Heart left ventricle (tissue), 13 donors: ENCODE results near the gene THAP4.

ENCODE experiments used
- POLR2A ChIP-seq, 2 donors: fragments of 450-650 bp; IDR thresholded peaks; one replicate each; pipeline ENCODE4 v1.6.1; 2017; ENCODE audit warnings: antibody characterized with exemption in 2 of 2, mild to moderate bottlenecking in 2 of 2, moderate library complexity in 2 of 2
- TF ChIP-seq, protein P1 (sequence below), 12 donors: fragments of 200-600 bp; sonication (generic) in 4 of 12; IDR thresholded peaks; one replicate each; pipeline versions ENCODE4 v1.5.0 to v1.8.0; 2018 to 2022; ENCODE audit warnings: antibody characterized with exemption in 12 of 12, mild to moderate bottlenecking in 5 of 12
- donor health status: ischemic (EF 13 %, LVEDD 7.1; RV severe dilation, severe dysfunction).
- donor health status: DM: no; HTN: yes; CAD: no.
- donor health status: DM: no; HTN: no; CAD: no.
- donor health status: ischemic (EF 25% LVEDD 6.9; RV normal size, moderate dysfunction).
- donor health status: ischemic (EF 25% LVEDD 5.7; RV mildly dilated, moderate dysfunction).
- donor health status: ischemic (EF 35%, LVEDD 5.7; RV mildly dilated, moderate dysfunction).
- donor health status: nonischemic (EF 11% LVEDD 7.7; RV severe dilation, severe dysfunction).
- donor health status: DM: yes; HTN: yes; CAD: no.
- donor health status: PGD.
- donor health status: ischemic (EF 29% LVEDD 5.4; RV normal size, mild dysfunction).
- donor health status: nonischemic (EF 23%, LVEDD 6.1; RV moderate dilation, normal function).

DNA sequence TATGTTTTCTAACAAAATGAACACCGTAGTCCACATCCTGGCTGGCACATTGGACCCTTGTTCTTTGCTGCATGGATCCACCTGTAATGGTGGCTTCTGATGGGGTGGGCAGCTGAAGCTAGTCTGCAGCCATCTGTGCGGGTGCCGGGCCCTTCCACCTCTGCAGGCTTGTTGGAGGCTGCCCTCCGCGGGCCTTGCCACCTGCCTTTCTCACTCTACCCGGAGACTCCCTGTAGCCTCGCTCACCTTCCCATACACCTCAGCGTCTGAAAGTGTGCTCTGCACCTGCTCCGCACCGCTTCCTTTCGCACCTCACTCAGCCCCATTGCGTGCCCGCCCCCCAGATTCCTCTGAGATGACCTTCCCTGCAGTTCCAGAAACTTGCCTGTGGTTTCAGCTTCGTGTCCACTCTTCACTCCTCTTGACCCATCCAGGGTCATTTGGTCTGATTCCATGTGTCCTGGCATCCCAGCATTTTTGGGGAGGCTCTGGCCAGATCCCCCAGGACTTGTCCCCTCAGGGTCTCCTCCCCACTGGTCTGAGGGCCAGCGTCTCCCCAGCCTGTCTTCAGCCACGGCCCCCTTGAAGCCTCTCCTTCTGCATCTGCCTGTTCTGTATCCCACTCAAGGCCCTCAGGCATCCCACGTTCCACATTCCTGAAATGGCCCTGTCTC lies 18.7 kb upstream of the THAP4 start:
- TF ChIP-seq, protein P1, sequence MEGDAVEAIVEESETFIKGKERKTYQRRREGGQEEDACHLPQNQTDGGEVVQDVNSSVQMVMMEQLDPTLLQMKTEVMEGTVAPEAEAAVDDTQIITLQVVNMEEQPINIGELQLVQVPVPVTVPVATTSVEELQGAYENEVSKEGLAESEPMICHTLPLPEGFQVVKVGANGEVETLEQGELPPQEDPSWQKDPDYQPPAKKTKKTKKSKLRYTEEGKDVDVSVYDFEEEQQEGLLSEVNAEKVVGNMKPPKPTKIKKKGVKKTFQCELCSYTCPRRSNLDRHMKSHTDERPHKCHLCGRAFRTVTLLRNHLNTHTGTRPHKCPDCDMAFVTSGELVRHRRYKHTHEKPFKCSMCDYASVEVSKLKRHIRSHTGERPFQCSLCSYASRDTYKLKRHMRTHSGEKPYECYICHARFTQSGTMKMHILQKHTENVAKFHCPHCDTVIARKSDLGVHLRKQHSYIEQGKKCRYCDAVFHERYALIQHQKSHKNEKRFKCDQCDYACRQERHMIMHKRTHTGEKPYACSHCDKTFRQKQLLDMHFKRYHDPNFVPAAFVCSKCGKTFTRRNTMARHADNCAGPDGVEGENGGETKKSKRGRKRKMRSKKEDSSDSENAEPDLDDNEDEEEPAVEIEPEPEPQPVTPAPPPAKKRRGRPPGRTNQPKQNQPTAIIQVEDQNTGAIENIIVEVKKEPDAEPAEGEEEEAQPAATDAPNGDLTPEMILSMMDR (IDR thresholded peaks at IDR 0.05): no peak
- TF ChIP-seq POLR2A (IDR thresholded peaks at IDR 0.05): no peak
